GM11168 (cell line): Measurements from ENCODE around the gene FRMD6.

Experiments used
- in situ Hi-C: fragments of 300-500 bp; cut with MboI; formaldehyde crosslinking; loops from one replicate; pipeline ENCODE4 v1.12.0; 2022; ENCODE audit warnings: low sequenced_read_pairs; ENCODE audit not compliant: unreplicated experiment

FRMD6 gene

DNA sequence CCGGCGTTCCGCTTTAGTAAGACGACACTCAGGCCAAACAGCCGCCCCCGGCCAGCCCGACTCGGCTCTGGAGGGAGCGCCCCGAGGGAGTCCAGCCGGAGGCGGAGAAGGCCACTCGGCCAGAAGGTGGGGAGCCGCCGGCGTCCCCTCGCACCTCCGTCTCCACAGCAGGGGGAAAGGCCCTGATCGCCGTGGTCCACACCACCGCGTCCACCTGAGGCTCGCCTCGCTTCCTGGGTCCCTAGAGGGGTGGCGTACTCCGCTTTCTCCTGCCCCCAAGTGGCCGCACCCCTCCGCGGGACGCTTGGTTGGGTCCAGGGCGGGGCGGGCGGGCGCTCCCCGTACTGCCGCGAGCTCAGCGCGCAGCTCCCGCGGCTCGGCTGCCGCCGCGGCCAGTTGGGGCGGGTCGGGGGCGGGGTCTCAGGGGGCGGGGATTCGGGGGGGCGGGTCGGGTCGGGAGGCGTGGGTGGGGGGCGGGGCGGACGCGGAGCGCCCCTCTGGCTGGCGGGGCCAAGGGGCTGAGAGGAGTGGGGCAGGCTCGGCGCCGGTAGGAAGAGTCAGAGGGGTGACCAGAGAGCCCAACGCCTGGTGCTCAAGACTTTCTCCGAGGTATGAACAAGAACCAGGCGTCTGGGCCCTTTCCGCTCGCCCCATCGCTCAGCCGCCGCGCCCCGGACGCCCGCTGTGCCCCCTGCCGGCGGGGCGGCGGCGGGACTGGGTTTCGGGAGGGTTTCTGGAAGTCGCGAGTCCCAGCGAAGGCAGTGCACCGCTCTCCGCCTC, at the start of gene FRMD6:
TSS of gene FRMD6 (plus strand) at position 523 of the 780 bp plus-strand sequence. CDS start 37,927 bp downstream, outside the sequence.
- in situ Hi-C loops, result loop anchor here (10.0 kb wide), 1 partner anchor 123 kb away; no protein-coding TSS in a partner anchor

DNA sequence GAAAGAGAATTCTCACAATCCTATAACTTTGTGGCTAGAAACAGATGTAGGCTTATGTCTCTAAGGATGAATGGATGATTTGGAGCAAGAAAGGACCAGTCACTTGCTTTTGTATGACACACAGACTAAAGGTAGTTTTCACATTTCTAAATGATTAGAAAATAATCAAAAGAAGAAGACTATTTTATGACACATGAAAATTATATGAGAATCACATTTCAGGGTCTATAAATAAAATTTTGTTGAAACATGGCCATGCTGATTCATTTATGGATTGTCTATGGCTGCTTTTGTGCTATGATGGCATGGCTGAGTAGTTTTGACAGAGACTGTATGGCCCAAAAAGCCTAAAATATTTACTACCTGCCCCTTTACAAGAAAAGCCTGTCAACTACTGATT, 49.4 kb upstream of the FRMD6 start:
- in situ Hi-C loops, result no loop called here

DNA sequence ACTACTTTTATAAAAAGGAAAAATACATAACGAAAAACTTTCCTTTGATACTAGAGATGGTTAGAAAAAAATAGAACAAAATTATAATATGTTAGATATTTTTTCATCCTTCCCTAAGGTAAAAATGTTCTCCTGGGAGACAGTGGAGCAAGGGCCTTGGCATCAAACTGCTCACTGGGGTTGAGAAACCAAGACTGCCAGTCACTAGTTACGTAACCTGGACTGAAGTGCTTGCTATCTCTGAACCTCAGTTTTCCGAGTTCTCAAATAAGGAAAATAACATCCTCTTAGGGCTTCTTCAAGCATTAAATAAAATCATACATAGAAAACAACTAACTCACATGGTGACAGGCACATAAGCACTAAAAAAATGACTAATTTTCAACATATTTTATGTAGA, 48.2 kb upstream of the FRMD6 start:
- in situ Hi-C loops, result no loop called here

DNA sequence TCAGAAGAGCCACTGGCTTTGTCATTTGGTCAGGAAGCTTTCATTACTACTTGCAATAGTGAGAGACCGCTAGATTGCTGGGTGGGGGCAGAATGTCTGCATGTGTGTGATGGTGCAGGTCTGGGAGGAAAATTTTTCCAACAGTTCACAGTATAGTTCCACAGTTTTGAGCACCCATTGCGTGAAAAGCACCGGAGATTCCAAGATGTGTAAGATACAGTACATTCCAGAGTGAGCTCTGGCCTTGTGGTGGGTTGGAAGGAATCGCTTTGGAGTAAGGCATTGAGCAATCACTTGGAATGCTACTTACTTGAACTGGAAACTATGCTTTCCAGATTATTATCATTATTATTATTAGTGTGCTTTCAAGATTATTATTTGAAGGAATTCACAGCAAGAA, 47.6 kb upstream of the FRMD6 start:
- in situ Hi-C loops, result no loop called here

DNA sequence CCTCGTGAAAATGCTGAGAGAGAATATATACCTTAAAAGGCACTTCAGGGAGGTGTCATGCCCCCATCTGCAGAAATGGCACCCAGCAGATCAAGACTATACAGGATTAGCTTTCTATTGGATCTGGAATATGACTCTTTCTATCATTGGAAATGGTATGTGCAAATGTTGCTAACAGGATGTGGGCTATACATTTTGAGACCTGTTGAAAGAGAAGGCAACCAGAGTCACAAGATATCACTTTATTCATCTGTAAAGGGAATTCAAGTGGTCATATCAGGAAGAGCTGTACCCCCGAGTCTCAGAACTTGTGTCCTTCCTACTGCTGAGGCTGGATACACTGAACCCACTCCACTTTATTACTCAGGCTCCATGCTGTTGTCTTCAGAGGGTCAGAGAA, 46.1 kb upstream of the FRMD6 start:
- in situ Hi-C loops, result no loop called here

DNA sequence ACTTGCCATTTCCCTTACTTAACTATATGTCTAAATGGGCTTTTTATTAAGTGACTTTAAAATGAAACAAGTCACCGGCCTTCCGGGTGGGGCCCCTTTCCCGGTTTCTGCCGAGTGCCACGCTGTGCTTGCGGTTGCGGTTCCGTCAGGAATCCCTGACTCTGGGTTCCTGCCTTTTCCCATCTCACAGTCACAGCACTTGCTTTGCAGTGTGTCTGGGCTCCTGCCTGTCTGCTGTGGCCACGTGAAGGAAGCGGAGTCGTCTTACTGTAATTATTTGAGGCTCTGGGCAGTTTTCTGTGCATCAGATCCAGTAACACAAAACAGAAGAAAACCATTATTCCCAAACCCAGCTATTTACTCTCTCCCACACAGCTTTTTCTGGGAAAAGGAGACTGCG, 44.0 kb upstream of the FRMD6 start:
- in situ Hi-C loops, result no loop called here

DNA sequence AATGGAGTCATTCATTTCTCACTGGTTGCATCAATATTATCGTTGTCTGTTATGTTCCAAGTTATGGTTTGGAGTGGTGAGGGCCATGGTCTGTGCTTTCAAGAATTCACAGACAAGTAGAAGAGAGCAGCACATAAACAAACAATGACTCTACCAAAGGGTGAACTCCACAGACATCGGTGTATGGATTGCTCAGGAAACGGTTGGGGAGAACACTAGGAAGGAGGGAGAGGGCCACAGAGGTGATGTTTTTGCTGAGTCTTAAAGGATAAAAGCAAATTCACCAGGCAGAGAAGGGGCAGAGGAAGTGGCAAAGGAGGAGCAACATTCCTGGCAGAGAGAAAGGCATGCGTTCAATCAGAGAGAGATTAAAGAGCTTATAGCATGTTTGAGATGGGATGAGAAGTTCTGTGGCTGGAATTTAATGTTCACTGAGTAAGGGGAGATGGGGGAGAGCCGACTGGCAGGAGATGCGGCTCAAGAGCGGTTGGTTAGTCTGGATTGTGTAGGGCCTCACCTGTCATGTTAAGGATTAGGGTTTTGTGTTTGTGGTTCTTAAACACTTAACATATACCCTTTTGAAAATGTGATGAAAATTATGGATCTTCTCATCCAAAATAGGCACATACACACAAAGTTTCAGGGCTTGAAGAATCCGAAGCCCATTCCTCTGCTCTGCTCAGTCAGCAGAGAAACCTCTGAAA, 42.3 kb upstream of the FRMD6 start:
- in situ Hi-C loops, result no loop called here

DNA sequence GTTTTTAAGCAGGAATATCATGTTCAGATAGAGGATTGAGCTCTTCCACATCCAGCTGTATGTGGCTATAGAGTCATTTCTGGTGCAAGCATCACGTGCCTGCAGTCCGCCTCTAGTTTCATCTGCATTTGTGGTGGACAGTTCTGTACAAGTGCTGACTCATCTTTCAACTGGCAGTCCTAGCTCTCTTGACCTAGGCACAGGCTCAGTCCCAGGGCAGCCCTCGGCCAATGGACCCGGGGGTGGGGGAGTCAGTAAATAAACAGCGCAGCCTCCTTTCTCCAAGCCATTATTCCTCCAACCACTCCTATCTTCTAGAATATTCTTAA, 41.8 kb upstream of the FRMD6 start:
- in situ Hi-C loops, result no loop called here

DNA sequence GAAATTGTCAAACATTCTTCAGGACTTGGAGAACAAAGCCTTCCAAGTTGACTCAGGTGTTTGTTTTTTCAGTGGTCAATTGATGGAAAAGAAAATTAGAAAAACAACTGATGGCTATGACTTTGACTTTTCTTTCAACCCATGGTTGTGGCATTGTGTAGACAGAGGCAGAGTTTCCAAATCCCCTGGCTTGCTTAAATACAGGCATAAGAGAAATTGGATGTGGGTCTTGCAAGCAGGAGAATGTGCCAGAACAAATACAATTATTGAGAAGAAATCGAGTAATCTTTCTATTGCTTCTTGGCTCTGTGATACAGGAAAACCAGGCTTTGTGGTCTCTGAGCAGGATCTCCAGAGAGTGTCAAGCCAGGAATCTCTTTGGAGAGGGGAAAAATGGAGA, 40.9 kb upstream of the FRMD6 start:
- in situ Hi-C loops, result no loop called here

DNA sequence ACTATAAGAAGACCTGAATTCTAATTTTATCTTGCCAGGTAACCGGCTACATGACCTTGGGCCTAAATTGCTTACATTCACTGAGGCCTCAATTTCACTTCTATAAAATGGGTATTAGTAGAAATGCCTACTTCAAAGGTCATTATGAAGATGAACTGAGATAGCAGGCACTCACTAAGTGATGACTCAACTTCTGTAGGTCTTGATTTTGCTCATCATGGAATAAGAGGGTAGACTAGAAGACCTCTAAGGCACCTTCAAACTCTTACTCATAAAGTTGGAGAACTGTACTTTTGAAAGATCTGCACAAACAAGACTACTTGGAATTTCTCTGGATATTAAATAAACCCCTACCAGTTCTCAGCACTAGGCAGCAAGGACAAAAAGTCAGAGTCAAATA, 39.3 kb upstream of the FRMD6 start:
- in situ Hi-C loops, result no loop called here

DNA sequence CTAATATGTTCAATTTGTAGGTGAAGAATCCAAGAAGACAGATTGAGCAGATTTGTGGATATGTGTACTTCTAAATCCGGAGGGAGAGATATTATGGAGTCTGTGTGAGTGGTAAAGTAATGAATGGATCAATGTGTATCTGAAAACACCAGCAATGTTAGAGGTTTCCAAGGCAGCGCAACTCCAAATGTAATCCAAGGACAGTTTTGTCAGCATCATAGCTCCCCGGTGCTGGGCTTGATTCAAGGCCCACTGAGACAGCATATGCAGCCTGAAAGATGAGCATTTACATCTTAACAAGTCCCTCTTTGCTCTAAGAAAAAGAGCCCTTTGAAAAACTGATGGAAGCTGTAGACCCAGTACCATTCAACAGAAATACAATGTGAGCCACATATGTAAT, 38.3 kb upstream of the FRMD6 start:
- in situ Hi-C loops, result no loop called here

DNA sequence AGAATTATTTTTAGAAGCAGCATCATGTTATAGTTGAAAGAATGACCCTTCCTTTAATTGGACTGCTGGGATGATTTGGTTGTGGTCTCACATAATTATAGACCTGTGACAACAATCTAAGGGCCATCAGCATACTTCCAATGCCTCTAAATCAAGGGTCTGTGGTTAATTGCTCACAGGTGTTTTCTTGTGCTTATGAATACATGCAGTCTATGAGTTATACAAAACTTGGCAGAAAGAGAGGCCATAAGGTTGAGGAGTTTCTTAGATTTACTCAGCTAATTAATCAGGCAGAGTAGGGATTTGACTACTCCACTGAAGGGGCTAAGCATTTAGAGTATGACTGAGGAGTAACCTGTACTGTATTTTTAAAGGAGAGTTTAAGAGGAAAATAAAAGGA, 37.0 kb upstream of the FRMD6 start:
- in situ Hi-C loops, result no loop called here

DNA sequence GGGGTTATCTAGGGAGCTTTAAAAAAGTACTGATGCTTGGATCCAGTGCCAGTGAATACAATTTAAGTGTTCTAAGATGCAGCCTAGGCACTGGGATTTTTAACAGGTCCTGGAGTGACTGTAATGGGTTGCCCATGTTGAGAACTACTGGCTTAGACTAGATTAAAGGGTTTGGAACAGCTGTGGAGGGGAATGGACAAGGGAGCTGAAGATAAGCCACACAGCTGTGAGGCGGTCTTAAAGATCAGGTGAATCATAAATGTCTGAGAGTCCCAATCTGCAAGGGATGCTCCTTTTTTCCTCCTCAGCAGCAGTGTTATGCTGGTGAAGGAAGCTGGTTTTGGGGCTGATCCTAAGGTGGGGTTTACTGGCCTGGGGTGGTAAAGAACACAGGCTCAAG, 35.5 kb upstream of the FRMD6 start:
- in situ Hi-C loops, result no loop called here

DNA sequence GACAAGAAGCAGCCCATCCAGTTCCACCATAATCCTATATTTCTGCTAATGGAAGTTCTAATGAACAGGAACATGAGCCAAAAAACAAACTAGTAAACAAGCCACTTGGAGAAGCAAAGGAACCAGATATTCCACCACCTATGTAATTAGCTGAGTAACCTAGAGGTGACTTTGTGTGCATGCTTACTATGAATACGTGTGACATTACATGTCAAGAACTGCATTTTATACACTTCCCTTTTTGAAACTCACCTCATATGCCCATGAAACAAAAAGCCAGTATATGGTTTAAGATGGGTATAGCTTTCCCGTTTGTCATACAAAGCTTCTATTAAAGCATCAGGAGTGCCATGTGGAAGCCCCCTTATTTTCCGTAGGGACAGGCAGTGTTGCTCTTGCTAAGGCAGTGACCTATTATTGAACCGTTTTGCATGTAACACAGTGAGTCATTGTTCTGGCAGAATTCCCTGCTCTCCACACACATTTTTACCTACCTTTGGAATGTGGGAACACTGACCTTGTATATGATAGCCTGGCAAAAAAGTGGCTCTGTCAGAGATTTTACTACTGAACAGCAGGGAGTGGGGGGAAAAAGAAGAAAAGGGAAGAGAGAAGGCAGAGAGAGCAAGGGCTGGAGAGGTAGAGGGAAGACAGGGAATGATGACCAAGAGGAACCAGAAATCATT, 34.8 kb upstream of the FRMD6 start:
- in situ Hi-C loops, result no loop called here

DNA sequence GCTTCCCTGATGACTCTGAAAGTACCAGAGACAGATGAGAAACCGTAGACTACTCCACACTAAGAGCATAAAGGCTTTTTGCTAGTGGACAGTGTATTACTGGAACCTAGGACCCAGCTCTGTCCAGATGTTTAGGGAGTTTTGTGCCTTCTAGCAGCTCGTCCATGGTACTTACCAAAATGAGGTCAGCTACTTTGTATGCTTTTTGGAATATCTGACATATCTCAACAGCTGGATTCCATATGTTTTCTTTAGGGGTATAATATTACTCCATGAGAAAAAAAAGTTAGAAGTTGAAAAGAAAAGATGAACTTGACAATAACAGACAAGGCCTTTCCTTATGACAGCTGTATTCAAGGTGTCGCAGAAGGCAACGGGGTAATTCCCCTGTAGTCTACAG, 32.1 kb upstream of the FRMD6 start:
- in situ Hi-C loops, result no loop called here

DNA sequence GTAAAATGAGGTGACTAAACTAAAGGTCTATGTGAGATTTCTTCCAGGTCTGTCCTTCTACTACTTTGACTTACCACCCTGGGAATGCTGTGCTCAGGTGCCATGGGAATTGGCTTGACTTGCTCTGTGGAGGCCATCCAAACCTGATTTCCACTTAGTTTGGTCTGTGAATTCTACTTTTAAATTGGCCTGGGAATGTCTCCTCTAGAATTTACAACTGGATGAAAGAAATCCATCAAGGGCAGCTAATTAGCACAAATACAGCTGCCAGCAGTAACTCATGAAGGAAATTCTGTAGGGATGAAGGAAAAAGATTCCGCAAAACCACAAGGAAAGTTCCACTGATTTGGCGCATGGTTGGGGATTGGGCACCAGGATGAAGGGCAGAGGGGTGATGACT, 31.7 kb upstream of the FRMD6 start:
- in situ Hi-C loops, result no loop called here

DNA sequence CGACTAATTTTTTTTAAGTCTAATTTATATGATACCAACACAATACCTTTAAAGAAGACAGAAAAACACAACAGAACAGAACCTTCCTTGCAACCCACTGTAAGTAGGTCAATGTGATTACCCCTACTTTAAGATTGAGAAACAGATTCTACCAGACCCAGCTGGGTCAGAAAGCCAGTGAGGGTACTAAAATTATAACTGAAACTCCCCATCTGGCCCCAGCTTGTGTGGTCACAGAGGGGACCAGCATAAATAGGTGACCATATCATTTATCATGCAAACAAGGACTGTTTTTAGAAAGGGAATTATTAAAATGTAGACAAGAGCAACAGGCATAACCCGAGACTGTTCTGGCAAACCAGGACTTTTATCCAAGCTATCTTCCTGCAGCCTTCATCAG, 30.1 kb upstream of the FRMD6 start:
- in situ Hi-C loops, result no loop called here

DNA sequence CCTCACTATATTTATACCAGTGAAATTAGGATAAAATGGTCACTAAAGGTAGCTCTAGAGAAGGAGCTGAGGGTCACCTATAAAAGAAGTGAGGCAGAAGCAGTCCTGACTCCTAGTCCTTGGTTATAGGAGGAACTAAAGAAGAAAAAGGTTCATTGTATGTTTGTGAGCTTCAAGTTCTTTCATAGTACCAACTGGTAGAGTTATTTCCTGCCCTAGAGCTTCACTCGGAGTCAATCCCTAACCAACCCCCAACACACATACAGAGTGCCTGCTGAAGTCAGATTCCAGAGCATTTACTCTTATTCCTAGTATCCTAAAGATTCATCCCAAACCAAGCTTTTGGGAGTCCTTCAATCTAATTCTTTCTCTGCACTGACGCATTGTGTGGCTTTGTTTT, 29.3 kb upstream of the FRMD6 start:
- in situ Hi-C loops, result no loop called here

DNA sequence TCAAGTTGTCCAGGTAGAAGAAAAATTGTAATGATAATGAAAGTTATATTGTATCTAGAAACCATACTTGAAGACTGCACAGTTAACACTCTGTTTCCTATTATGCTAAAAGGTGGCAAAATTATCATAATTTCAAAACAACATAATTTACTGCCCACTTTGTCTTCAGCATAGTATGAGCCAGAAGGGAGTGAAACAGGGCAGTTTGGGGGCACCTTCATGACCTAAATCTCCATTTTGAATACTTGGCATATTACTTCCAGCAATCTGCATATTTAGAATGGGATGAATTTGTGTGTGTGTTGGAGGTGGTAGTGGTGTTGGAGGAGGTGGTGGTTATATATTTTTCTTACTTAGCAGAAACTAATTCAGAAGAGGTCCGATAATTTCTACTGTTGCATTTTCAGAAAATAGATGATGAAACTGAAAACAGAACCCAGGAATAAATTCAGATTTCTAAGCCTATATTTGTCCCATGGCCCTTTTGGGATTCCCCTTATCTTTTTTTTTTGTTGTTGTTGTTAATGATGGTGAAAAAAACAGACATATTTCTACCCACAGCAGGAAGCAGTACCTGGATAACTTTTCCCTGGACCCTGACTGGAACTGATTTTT, 26.6 kb upstream of the FRMD6 start:
- in situ Hi-C loops, result no loop called here

DNA sequence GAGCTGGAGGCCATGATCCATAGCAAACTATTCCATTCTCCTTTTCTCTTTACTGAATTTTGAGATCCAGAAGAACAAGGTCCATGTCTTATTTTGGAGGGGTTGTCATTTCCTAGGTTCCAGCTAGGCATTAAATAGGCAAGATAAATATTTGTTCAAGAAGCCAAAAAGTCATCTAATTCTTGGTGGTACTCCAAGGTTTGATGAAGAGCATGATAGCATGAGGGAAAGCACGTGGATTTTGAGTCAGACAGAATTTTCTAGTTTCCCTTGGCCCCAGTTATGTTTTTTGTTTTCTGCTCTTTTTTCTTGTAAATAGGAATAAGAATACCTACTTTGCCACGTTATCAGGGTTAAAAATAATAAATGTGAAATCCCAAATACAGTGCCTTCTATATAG, 25.5 kb upstream of the FRMD6 start:
- in situ Hi-C loops, result no loop called here

DNA sequence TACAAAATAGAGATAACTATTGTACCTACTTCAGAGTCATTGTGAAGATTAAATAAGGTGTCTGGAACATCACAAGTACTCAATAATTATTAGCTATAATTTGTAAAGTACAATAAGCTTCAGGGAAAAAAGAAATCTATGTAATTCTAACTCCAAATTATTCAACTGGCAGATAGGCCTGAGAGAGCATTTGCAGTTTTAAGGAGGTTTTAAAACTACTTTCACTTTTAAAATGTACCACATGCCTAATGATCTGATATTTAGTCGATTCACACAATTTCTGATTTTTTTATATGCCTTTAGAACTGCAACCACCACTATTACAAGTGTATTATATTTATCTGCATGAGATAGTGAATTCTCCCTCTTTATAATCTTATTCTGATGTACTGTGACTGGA, 24.9 kb upstream of the FRMD6 start:
- in situ Hi-C loops, result no loop called here
